CD4-positive, alpha-beta T cell (primary cell): ENCODE measurements around the gene HIVEP3. TPM values are rescaled to one million over a fixed set of nuclear protein-coding genes. Genes with fewer than 3 reads are reported as not detected.
A peak's percentile ranks its signal among the peaks of the same experiment; 100 is the strongest.

ENCODE experiments used
- ATAC-seq: fragments of 200-7000 bp; cut with Tn5 transposase; one replicate; pipeline ENCODE4 v1.10.0; 2022; ENCODE audit warnings: mild to moderate bottlenecking; ENCODE audit not compliant: poor library complexity
- CTCF ChIA-PET: fragments of 350-600 bp; sonication (Branson Sonifier 250); formaldehyde crosslinking; loops from one replicate; lab custom pipeline; 2021; ENCODE audit warnings: antibody characterized with exemption, inconsistent platforms; lab: Charles Lee
- POLR2A ChIA-PET: fragments of 350-600 bp; sonication (Branson Sonifier 250); formaldehyde crosslinking; loops from one replicate; lab custom pipeline; 2021; ENCODE audit warnings: antibody characterized with exemption, inconsistent platforms; lab: Charles Lee
- DNase-seq, 14 experiments: peaks; one replicate each; pipeline ENCODE4 v3.0.0-alpha.2; 2013 to 2020; ENCODE audit warnings: mixed read lengths in 2 of 14
- H3K27ac ChIP-seq, 2 donors: one replicate each; pipeline versions ENCODE4 v1.5.1 to v1.7.0; 2013; ENCODE audit warnings: low read length in 2 of 2, low read depth in 1 of 2, mild to moderate bottlenecking in 1 of 2
- H3K27me3 ChIP-seq, 2 experiments: 1 replicate in 1 of 2; 2 replicates in 1 of 2; pipeline versions ENCODE4 v1.6.1 to v1.7.0; 2013; ENCODE audit warnings: low read length in 2 of 2, control low read depth in 1 of 2, mild to moderate bottlenecking in 1 of 2, moderate library complexity in 1 of 2; ENCODE audit not compliant: insufficient read depth in 2 of 2, control insufficient read depth in 1 of 2
- H3K36me3 ChIP-seq: one replicate; pipeline ENCODE4 v1.6.1; 2013; ENCODE audit warnings: low read length, control low read depth; ENCODE audit not compliant: insufficient read depth
- H3K4me1 ChIP-seq: one replicate; pipeline ENCODE4 v1.6.1; 2013; ENCODE audit warnings: low read length, control low read depth; ENCODE audit not compliant: insufficient read depth
- H3K4me3 ChIP-seq: one replicate; pipeline ENCODE4 v1.5.1; 2013; ENCODE audit warnings: mild to moderate bottlenecking, low read length, moderate library complexity
- H3K9me3 ChIP-seq, 2 experiments: 1 replicate in 1 of 2; 2 replicates in 1 of 2; pipeline versions ENCODE4 v1.6.1 to v1.7.0; 2013; ENCODE audit warnings: low read length in 2 of 2, mild to moderate bottlenecking in 2 of 2, control low read depth in 1 of 2, moderate library complexity in 1 of 2; ENCODE audit not compliant: control insufficient read depth in 1 of 2, insufficient read depth in 1 of 2
- H3K27ac Mint-ChIP-seq: one replicate; pipeline ENCODE4 v1.8.0; 2020; ENCODE audit warnings: mixed read lengths
- H3K27me3 Mint-ChIP-seq: one replicate; pipeline ENCODE4 v1.8.0; 2021; ENCODE audit warnings: mixed read lengths
- H3K36me3 Mint-ChIP-seq: one replicate; pipeline ENCODE4 v1.8.0; 2021; ENCODE audit warnings: low read depth, mixed read lengths
- H3K4me1 Mint-ChIP-seq: one replicate; pipeline ENCODE4 v1.8.0; 2021; ENCODE audit warnings: low read depth, mixed read lengths
- H3K4me3 Mint-ChIP-seq: one replicate; pipeline ENCODE4 v1.8.0; 2020; ENCODE audit warnings: mild to moderate bottlenecking, mixed read lengths
- H3K9me3 Mint-ChIP-seq: one replicate; pipeline ENCODE4 v1.8.0; 2020; ENCODE audit warnings: mixed read lengths
- CTCF ChIP-seq: fragments of 200-600 bp; IDR thresholded peaks from one replicate; pipeline ENCODE4 v1.8.0; 2022; ENCODE audit warnings: antibody characterized with exemption, mild to moderate bottlenecking
- intact Hi-C, 2 experiments: fragments of 100-400 bp; cut with DNase I in 1 of 2; cut with micrococcal nuclease in 1 of 2; formaldehyde crosslinking; loops; one replicate each; pipeline versions ENCODE4 v1.15.1 to v1.9.0; 2023 to 2025; cut with DNase I, micrococcal nuclease
- total RNA-seq, 174 experiments: library from RNA in 2 of 174; stranded (reverse) in 2 of 174; gene quantifications; one replicate each; pipeline ENCODE4 v1.2.3 and lab custom pipeline; 2021 to 2026

The HIVEP3 gene
- total RNA-seq, 2 experiments from 2014 or later, result 5.1 to 5.4 TPM

DNA sequence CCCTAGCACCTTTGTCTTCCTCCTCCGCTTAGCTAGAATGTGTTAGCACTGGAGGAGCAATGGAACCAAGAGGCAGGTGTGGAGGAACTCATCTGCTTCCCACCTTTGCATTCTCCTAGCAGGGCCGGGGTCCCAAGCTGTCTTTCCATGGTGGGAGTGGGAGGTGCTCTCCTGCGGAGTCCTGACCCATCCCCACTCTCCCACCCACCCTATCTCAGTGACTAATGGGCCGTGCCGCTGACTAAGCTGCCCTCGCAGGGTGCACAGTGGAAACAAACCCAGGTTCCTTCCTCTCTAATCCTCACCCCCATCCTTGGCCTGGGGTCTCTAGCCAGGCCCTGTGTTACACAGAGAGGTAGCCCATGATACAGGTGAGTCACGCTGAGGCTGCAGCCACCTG, 177.5 kb downstream of the HIVEP3 start:
- CTCF ChIA-PET, result no interaction called here
- Mint-ChIP-seq H3K27ac (no peak overlapping the region), H3K9me3 (no peaks in the 10 kb centered on the region), H3K27me3 (no peaks in the 10 kb centered on the region), H3K4me3 (no peak overlapping the region), H3K4me1 (peaks cover 48% of the 10 kb centered on the region), H3K36me3 (no peaks in the 10 kb centered on the region)
- Histone ChIP-seq H3K4me3 (no peak overlapping the region), H3K27me3 (no peaks in the 10 kb centered on the region), H3K9me3 (no peaks in the 10 kb centered on the region), H3K4me1 (peaks cover 40% of the 10 kb centered on the region), H3K27ac (no peak overlapping the region), H3K36me3 (no peaks in the 10 kb centered on the region)
- intact Hi-C loops, result no loop called here
- POLR2A ChIA-PET, result interaction anchor here (1.0 kb wide), 1 partner anchor 9 kb away, joined by 3 read pairs; no protein-coding TSS in a partner anchor
- ATAC-seq (no peak), DNase-seq (peak in 2 of 14 experiments; percentile 40 to 47)
- TF ChIP-seq CTCF, result no peak

DNA sequence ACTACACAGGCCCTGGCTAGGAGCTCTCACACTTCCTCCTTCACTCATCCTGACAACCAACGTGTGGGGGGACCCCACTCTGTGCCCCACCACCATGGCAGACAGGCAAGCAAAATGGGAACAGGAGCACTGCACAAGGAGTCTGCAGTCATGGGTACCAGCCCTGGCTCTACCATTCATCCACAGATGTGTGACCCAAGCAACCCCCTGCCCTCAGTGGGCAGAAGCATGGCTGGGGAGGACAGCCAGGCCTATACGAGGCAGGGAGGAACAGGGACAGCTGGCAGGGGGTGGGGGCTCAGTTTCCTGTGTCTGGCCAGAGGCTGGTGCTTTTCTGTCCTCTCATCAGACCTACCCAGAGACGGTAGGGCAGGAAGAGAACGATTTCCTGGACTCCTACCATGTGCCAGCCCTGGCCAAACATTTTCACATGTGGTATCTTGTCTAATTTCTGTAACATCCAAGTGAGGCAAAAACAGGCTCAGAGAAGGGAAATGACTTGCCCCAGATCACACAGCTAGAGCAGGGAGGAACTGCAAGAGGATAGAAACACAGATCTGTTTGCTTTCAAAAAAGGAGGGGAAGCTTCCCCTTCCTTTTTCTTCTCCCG, 178.0 kb downstream of the HIVEP3 start:
- Histone ChIP-seq H3K27ac (no peak overlapping the region), H3K4me1 (peaks cover 45% of the 10 kb centered on the region), H3K27me3 (no peaks in the 10 kb centered on the region), H3K9me3 (no peaks in the 10 kb centered on the region), H3K36me3 (no peaks in the 10 kb centered on the region), H3K4me3 (no peak overlapping the region)
- H3K4me1 Mint-ChIP-seq, result peaks cover 48% of the 10 kb centered on the region
- no peaks in the 10 kb centered on the region for H3K36me3 Mint-ChIP-seq
- H3K4me3 Mint-ChIP-seq, result no peak overlapping the region
- ChIA-PET CTCF (no interaction called here), POLR2A (interaction anchor here (1.0 kb wide), 1 partner anchor 9 kb away, joined by 3 read pairs; no protein-coding TSS in a partner anchor)
- no peak overlapping the region for H3K27ac Mint-ChIP-seq
- no peaks in the 10 kb centered on the region for H3K27me3 Mint-ChIP-seq
- H3K9me3 Mint-ChIP-seq, result no peaks in the 10 kb centered on the region
- ATAC-seq (no peak), DNase-seq (peak in 3 of 14 experiments; percentile 36 to 45 (median 37))
- intact Hi-C loops, result no loop called here
- TF ChIP-seq CTCF, result no peak

DNA sequence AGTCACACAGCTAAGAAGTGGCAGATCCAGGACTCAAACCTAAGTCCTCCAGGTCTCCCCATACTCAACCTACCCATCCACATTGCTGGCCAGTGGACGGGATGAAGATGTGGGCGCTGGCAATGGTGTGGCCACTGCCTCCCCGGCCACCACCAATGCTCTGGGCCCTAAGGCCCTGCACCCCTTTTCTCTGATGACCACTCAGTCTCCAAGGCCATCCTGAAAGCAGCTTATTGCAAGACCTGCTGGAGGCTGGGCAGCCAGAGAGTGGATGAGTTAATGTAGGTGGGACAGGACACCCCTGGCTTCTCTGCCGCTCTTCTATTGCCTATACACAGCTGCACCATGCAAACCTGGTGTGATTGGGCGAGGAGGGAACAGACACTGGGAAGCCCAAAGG, 178.7 kb downstream of the HIVEP3 start:
- no peak overlapping the region for H3K27ac ChIP-seq
- no peaks in the 10 kb centered on the region for H3K9me3 ChIP-seq
- CTCF ChIA-PET, result no interaction called here
- TF ChIP-seq CTCF, result no peak
- ATAC-seq (no peak), DNase-seq (no peak)
- intact Hi-C loops, result no loop called here
- Mint-ChIP-seq H3K4me1 (peaks cover 48% of the 10 kb centered on the region), H3K36me3 (no peaks in the 10 kb centered on the region), H3K27me3 (no peaks in the 10 kb centered on the region), H3K4me3 (no peak overlapping the region), H3K27ac (no peak overlapping the region), H3K9me3 (no peaks in the 10 kb centered on the region)
- POLR2A ChIA-PET, result no interaction called here
- H3K27me3 ChIP-seq, result no peaks in the 10 kb centered on the region
- no peak overlapping the region for H3K4me3 ChIP-seq
- H3K36me3 ChIP-seq, result no peaks in the 10 kb centered on the region
- H3K4me1 ChIP-seq, result peaks cover 50% of the 10 kb centered on the region
